Measurements from ENCODE around the gene NFYC.
A peak's percentile ranks its signal among the peaks of the same experiment; 100 is the strongest.

The NFYC gene

DNA sequence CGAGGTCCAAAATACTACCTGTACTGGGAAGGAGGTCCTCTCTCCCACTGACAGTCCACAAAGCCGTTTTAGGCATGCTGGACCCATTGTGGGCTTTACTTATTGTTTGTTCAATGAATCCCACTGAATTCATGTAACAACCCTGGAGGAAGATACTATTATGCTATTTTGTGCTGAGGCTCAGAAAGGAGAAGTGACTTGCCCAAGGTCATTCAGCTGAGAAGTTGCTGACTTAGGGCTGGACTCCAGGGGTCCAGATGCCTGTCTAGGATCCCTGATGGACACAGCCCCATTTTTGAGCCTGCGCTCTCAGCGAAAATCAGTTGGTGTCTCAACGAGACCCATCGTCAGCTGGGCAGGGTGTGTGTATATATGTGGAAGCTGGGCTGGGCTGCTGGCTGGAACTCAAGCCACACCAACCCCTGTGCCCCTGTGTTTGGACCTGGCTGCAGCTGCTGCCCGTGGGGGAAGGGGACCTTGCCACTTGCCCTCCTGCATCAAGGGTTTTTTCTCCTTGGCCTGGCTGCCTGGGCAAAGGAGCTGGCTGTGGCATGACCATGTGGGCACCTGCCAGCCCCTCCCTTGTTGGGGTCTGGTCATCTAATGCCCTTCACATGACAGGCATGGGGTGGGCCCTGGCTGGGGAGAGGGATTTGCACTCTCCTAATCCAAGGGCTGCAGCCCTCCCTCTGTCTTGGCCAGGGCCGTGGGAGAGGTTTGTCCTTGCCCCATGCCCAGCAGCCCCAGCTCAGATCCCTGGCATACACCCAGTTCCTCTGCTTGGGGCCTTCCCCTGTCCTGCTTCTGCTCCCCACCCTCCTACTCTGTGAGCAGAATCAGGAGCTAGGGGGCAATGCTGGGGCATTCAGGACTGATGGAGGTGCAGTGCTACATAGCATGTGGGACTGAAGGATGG lies 107.1 kb downstream of the NFYC start:
- no peak for DNase-seq

DNA sequence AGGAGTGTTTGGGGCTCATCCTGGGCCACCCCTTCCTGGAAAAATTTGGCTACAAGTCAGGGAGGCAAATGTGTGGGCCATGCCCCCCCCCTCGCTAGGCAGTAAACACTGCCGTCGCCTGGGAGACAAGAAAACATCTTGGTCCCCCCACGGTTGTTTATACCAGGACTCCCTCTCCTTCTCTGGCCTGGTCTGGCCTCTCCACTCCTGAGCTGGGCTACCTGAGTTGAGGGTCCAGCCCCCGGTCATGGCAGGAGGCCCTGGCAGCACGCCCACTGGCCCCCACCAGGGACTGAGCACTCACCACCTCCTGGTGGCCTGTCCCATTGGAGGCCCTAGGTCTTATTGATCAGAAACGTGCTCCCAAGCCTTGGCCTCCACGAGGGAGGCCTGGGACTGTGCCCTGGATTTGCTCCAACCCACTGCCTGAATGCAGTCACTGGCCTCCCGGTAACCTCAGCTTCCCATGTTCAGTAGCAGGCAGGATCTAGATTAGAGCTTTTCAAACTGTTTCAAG lies 107.9 kb downstream of the NFYC start:
- DNase-seq = no peak

DNA sequence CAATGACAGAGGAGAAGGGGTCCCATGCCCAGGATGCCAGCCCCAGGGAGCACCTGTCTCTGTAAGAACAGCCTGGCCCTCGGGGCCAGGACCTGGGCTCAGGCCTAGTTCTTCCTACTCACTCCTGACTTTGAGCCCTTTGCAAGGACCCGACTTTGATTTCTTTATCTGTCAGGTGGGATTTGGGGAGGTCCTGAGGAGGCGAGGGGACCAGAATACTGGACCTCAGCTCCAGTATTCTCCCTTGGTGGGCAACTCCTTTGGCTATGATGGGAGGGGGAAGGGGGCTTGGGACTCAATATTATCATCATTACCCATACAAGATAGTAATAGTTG lies 110.2 kb downstream of the NFYC start:
- DNase-seq = no peak

DNA sequence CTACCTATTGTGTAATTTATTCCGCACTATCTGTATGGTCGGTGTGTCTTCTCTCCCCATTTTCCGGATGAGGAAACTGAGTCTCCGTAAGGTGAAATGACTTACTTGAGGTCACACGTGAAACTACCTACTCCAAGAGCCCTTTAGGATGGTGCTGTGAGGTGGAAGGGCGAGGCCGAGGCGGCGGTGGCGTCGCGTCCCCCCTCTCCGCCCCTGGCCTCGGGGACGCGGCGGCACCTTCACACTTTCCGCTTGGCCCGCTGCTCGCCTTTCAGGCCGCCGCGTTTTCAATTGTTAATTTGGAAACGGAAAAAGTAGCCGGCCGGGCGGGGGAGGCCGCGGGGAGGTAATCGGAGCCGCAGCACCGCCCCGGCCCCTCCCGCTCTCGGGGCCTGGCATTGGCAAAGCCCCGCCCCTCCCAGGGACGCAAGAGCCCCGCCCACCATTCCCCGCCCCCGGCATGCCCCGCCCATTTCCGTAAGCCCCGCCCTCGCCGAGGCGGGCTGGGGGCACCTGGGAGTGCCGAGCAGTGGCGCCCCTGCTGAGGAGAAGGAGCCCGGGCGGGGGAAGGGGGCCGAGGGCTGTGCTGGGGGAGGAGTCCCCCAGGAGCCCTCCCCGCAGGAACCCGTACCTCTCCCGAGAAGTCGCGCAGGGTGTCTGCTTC lies 110.7 kb downstream of the NFYC start:
- DNase-seq = peak; percentile 85

DNA sequence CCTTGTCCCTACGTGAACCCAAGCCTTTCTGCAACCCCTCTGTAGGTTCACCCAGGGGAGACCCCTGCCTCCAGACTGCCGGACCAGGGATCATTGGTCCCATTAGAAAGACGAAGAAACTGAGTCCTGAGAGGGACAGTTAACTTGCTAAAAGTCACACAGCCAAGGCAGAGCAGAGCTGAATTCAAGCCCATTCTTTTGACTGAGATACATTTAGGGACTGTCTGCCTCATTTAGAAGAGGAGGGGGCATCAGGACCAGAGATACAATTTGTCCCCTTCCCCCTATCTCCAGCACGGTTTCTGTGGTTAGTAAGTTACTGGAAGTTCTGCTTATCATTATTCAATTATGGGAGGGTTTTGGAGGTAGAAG lies 111.2 kb downstream of the NFYC start:
- DNase-seq = no peak

DNA sequence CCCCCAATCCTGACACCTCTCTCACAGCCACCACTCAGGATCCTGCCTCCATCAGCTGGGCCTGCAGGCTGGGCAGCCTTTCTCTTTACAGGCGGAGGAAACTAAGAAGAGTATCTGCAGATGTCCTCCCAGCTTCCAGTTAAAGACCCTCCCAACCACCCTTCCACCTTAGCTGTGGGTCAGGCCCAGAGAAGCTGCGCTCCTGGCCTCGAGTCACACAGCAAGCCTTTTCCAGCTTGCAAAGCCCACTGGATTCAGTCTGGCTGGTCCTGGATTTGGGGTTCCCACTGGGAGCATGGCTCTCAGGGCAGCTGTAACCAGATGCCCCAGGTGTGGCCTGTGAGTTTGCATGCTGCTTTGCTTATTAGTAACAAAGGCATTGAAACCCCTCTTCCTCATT lies 111.9 kb downstream of the NFYC start:
- DNase-seq = no peak

DNA sequence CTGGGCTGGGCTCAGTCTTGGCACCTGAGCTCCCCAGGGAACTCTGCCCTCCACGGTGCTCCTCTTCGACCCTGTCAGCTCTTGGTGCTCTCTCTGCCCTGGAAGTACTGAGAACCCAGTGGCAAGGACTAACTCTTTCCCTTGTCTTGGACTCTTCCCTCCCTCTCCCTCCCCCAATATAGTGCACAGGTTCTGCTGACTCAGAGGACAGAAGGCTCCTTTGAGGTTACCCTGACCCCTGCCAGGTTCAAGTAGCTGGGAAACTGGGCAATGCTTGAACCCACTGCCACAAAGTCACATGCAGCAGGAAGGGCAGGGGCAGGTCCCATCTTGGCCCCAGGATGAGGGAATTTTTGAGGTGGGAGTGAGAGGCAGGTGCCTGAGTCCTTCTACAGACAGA lies 112.4 kb downstream of the NFYC start:
- DNase-seq = no peak

DNA sequence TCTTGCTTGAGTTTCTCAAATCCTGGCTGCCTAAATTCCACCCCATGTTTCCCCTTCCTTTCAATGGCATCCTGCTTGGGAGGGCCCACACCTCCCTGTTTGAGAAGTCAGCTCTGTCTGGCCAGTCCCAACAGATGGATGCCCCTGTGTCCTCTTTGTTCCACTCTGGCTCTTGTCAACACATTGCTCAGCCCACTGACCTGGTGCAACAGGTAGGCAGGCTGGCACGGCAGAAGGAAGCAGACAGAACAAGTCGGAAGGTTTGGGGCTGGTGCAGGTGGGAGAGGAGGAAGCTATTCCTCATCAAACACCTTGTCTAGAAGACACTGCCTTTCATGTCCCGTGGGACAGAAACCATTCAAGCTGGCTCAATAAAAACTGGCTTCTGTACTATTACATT lies 114.7 kb downstream of the NFYC start:
- DNase-seq = no peak

DNA sequence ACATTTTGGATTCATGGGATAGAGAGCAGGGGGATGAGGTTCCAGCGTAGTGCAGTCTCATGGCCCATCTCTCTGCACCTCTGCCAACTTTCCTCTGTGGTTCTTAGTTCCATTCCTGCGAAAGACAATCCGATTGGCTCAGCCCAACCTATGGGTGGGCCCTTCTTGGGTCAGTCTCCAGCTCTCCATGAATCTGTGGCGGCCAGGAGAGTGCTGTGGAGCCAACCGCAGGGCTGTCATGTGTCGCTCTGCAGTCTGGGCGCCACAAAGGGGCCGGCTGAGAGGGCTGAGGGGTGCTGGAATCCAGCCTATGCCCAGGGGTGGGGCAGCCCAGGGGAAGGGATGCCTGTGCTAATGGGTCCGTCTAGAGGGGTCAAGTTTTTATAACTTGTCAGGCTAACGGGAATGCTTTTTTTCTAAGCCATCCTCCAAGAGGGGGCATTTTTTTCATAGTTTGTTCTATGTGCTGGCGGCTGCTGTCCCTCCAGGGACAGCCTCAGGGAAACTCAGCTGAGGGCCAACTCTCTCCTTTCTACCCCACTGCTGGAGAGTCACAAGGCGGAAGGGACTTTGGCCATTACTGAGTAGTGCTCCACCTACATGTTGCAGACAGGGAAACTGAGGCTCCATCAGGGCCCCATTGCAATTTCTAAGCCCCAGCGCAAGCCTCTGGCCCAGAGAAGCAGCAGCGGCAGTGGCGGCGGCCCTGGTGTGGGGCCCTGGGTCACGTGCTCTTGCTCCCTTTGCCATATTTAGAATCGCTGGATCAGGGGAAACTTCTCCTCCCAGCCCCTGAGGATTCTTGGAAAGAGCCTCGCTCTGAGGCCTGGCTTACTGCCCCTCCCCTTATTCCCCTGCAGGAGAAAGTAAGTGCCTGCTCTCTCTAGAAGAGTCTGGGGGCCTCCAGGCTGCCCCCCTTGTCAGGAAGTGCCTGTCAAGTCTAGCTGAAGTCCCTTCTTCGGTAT lies 115.5 kb downstream of the NFYC start:
- DNase-seq = no peak

DNA sequence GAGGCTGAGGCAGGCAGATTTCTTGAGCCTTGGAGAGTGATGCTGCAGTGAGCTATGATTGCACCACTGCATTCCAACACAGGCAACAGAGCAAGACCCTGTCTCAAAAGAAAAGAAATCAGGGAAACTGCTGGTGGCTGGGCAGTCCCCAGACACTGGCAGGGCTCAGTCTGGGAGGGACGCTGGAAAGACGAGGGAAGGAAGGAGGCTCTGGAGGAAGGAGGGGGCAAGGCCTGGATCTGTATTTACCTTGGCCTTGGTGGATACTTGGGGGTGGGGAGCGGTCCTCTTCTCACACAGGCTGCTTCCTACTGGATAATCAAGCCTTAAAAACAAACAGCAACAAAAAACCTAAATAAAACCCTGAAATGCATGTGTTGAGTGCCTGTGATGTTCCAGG lies 116.5 kb downstream of the NFYC start:
- no peak for DNase-seq

DNA sequence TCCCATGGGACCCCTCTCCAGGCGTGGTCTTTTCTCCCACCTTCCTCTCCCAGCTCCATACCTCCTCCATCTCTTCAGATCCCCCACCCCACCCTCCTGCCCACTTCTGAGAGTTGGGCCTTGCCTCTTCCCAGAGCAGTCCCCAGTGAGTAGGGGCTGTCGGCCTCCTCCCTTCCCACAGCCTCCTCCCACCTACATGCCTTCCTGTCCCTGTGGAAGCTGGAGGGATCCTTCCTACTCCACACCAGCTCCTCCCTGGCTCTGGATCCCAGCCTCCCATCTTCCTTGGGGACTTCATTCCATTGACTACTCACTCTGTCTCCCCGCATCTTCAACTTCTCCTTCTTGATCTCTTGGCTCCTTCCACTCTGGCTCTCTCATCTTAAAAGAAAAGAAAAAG lies 116.9 kb downstream of the NFYC start:
- DNase-seq = no peak

DNA sequence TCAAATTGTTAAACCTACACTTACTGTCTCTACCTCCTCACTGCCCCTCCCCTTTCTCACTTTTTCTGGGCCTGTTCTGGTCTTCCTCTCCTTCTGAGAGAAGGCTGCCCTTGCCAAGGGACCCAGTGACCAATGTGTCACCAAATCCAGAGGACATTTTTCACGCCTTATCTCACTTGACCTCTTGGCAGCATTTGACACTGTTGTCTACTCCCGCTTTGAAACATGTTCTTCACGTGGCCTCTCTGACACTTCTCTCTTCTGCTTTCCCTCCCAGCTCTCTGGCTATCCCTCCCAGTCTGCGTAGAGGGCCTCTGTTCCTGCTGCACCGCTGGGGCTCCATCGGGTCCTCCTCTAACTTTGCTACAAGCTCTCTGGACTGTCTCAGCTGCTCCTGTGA lies 117.4 kb downstream of the NFYC start:
- DNase-seq = no peak

DNA sequence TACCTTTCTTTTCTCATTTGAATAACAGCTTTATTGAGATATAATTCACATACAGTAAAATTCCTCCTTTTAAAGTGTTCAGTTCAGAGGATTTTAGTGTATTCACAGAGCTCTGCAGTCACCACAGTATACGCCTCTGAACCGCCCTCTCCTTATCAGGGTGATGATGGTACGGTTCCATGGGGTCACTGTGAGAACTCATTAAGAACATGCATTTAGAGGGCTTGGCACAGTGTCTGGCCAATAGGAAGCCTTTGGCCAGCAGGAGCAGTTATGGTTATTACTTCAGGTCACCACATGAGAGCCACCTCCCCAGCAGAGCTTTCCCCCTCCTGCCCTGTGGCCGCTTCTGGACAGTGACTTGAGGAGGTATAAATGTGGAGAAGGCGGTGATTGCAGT lies 119.4 kb downstream of the NFYC start:
- DNase-seq = no peak

DNA sequence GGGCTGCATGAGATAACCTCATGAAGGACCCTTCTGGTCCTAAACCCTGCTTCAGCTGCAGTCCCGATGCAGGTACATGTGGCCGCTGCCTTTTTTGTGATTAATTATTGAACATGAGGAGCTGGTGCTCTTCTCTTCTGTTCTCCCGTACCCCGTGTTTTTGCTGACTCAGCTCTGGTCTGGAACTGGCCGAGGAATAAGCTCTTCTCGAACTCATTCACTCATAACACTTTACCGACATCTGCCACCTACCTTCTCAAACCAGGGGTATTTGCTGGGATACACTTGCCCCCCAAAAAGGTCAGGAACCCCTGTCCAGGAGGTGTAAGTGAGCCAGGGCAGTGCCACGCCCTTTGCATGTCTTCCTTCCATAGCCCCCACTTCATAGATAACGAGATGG lies 123.9 kb downstream of the NFYC start:
- DNase-seq = no peak

DNA sequence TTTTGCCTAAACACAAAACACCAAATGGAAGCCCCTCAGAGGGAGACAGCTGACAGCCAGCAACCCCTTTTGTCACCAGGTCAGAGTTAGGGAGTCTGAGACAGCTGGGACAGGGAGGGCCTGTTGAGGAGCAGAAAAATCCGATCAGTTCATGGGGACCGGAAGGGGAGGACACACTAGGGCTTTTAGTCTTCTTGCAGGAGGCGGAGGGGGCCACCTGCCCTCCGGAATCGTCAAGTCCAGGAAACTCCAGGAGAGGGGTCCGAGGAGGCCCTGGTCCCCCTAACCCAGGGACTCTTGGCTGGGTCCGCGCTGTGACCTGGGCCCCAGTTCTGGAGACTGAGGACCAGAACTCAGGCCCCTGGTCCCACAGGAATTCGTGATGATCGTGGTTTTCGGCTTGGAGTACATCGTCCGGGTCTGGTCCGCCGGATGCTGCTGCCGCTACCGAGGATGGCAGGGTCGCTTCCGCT lies 126.3 kb downstream of the NFYC start:
- no peak for DNase-seq

DNA sequence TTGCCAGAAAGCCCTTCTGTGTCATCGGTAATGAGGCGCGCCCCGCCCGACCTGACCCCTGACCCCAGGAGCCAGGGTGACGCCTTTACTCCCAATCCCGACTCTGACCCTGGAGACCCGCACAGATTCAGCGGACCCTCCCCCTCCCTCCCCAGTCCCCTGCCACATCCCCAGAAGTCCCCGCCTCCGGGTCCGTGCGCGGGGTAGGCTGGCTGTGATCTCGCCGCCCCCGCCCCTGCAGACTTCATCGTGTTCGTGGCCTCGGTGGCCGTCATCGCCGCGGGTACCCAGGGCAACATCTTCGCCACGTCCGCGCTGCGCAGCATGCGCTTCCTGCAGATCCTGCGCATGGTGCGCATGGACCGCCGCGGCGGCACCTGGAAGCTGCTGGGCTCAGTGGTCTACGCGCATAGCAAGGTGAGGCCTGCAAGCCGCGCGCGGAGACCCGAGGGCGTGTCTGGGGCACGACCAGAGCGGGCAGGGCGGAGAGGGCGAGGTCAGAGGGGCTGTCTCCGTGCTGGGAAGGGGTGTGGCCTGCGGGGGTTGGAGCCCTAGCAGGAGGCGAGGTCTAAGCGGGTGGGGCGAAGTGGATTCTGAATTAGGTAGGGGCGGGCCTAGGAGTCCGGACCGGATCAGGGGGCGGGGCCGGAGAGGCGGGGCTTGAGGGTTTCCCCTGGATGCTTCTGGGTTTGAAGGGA lies 126.9 kb downstream of the NFYC start:
- DNase-seq = peak; percentile 87

DNA sequence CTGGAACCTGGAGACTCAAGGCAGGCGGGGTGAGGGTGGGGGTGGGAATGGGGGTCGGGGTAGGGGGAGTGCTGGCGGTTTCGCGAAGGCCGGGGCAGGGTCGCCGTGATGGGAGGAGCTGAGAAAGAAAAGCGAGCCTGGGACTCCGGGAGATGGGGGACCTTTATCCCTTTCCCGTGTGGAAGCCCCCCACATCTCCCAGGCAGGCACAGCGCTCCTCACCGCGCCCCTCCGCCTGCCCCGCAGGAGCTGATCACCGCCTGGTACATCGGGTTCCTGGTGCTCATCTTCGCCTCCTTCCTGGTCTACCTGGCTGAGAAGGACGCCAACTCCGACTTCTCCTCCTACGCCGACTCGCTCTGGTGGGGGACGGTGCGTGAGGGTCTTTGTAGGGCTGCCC lies 127.6 kb downstream of the NFYC start:
- DNase-seq = no peak

DNA sequence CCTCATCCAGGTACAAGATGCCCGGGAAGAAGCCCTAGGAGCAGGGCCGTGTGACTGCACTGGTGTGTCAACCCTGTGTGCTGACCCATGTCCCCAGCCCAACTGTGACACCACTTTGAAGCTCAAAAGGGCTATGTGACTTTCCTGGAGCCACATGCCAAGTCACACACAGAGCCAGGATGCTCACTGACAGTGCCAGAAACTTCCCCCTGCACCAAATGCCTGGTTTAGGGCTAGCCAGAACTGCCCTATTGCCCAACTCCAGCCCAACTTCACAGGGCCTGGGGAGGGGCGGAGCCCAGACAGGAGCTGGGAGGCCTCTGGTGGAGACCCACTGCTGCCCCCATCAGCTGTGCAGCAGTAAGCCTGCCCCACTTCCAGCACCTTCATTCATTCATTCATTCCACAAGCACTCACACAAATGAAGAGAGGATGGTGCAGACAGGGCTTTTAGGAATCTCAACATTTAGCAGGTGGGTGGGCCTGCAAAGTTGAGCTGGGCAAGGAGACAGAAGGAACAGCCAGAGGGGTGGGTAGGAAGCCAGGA lies 128.8 kb downstream of the NFYC start:
- no peak for DNase-seq
